Fibroblast of the aortic adventitia (primary cell): ENCODE results near the gene ABO. TPM values are rescaled to one million over a fixed set of nuclear protein-coding genes. Genes with fewer than 3 reads are reported as not detected.
"Not testable (repeated sequence)": the region's sequence is repeated elsewhere in the genome, so short reads cannot be mapped to it uniquely, and the experiment has no call there.

ENCODE experiments used
- DNase-seq: peaks from one replicate; pipeline ENCODE4 v3.0.0-alpha.2; 2010; ENCODE audit warnings: low read depth
- H3K4me3 ChIP-seq: 2 replicates; pipeline ENCODE4 v1.5.1; 2011; ENCODE audit warnings: low read depth, mild to moderate bottlenecking, control low read depth, low read length, moderate library complexity
- small RNA-seq: library from RNA; depleted of rRNA; stranded (forward); fragments of <200 nt; gene quantifications from one replicate; pipeline ENCODE3, GENCODE V24; 2012
- total RNA-seq: library from RNA; depleted of rRNA; stranded (reverse); fragments of >200 nt; gene quantifications from 2 replicates; pipeline ENCODE4 v1.2.3, GENCODE V29; 2012; ENCODE audit warnings: low replicate concordance
- TF ChIP-seq, protein P1 (sequence below): IDR thresholded peaks from 2 replicates; pipeline ENCODE4 v1.5.1; 2011; ENCODE audit warnings: mild to moderate bottlenecking, low read length, control low read depth, inconsistent platforms; ENCODE audit not compliant: insufficient read depth

ABO gene
- total RNA-seq, 1 donor, result not detected

DNA sequence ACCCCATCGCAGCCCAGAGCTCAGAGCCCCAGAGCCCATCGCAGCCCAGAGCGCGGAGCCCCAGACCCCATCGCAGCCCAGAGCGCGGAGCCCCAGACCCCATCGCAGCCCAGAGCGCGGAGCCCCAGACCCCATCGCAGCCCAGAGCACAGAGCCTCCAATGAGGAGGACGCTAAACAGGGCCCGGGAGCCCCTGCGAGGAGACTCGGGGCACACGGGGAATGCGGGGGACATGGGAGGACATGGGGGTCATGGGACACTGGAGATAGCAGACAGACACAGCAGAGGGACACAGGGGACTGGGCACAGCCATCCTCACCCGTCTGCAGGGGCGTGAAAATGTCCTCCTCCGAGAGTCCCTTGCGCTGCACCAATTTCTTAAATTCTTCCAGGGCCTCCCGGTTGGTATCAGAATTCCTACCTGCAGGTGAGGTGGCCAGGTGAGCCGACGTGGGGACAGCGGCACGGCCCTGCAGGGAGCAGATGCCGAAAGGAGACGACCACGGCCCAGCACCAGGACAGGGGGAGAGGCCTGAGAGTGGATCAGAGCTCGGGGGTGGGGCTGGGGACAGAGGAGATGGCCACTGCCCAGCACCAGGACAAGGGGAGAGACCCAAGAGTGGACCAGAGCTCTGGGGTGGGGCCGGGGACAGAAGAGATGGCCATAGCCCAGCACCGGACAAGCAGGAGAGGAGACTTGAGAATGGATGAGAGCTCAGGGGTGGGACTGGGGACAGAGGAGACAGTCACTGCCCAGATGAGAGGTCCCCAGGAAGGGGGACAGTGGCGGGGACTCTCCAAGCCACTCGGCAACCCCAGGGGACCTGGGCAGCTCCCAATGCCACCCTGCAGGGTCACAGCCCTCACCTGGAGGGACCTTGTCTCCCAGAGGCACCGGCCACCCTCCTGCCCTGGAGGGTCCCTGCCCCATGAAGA is 68.7 kb downstream of the ABO start:
- no peak for DNase-seq
- no peak overlapping the region for H3K4me3 ChIP-seq
- TF ChIP-seq, protein P1, sequence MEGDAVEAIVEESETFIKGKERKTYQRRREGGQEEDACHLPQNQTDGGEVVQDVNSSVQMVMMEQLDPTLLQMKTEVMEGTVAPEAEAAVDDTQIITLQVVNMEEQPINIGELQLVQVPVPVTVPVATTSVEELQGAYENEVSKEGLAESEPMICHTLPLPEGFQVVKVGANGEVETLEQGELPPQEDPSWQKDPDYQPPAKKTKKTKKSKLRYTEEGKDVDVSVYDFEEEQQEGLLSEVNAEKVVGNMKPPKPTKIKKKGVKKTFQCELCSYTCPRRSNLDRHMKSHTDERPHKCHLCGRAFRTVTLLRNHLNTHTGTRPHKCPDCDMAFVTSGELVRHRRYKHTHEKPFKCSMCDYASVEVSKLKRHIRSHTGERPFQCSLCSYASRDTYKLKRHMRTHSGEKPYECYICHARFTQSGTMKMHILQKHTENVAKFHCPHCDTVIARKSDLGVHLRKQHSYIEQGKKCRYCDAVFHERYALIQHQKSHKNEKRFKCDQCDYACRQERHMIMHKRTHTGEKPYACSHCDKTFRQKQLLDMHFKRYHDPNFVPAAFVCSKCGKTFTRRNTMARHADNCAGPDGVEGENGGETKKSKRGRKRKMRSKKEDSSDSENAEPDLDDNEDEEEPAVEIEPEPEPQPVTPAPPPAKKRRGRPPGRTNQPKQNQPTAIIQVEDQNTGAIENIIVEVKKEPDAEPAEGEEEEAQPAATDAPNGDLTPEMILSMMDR, result no peak

- H3K4me3 ChIP-seq, DNase-seq: not testable (repeated sequence)
These were observed 69.5 kb downstream of the ABO start for GRCh38 chr9:133205481-133205887.

Small RNA genes lying within 50 kb of the gene (small RNA-seq; reads per million reads assigned to genes)
- gene RF00019, result not detected

Other genes starting within 250 kb of the ABO start
- gene GTF3C5, start 244.2 kb downstream of the ABO start, total RNA-seq, result 20.8 and 33.9 TPM in 2 replicates
- gene CEL, start 213.2 kb downstream of the ABO start, total RNA-seq, result 0.27 TPM in 1 of 2 replicates, not detected in the other
- 4.3 and 15.6 TPM in 2 replicates for gene RALGDS, start 154.0 kb downstream of the ABO start, total RNA-seq
- gene GBGT1, start 111.3 kb downstream of the ABO start, total RNA-seq, result 0.98 and 1.6 TPM in 2 replicates
- gene OBP2B, start 66.0 kb downstream of the ABO start, total RNA-seq, result not detected in 2 replicates
- 6.9 and 13.5 TPM in 2 replicates for gene SURF6, start 61.0 kb upstream of the ABO start, total RNA-seq
- 17.7 and 19.7 TPM in 2 replicates for gene MED22, start 72.9 kb upstream of the ABO start, total RNA-seq
- 2,301 and 2,411 TPM in 2 replicates for gene RPL7A, start 73.0 kb upstream of the ABO start, total RNA-seq
- gene SURF1, start 81.3 kb upstream of the ABO start, total RNA-seq, result 25.1 and 49.3 TPM in 2 replicates
- 12.5 and 33.9 TPM in 2 replicates for gene SURF2, start 81.3 kb upstream of the ABO start, total RNA-seq
- gene SURF4, start 100.9 kb upstream of the ABO start, total RNA-seq, result 103 and 275 TPM in 2 replicates
- gene STKLD1, start 101.2 kb upstream of the ABO start, total RNA-seq, result 0.33 and 1.3 TPM in 2 replicates
- 11.7 and 73.3 TPM in 2 replicates for gene REXO4, start 142.8 kb upstream of the ABO start, total RNA-seq
- 1.4 and 2.1 TPM in 2 replicates for gene ADAMTS13, start 147.2 kb upstream of the ABO start, total RNA-seq
- 4.4 and 18.0 TPM in 2 replicates for gene CACFD1, start 184.8 kb upstream of the ABO start, total RNA-seq
- 0.74 and 7.3 TPM in 2 replicates for gene SLC2A6, start 203.9 kb upstream of the ABO start, total RNA-seq
- not detected in 2 replicates for gene MYMK, start 249.8 kb upstream of the ABO start, total RNA-seq